Stomach (tissue), 9 donors: ENCODE results near the gene TUSC2. TPM values are rescaled to one million over a fixed set of nuclear protein-coding genes. Genes with fewer than 3 reads are reported as not detected.

Experiments used
- DNase-seq, 2 donors: peaks; one replicate each; pipeline versions ENCODE4 v3.0.0 to v3.0.0-alpha.2; 2013 to 2019
- H3K27ac ChIP-seq, 5 donors: fragments of 200-600 bp in 4 of 5; sonication (generic) in 4 of 5; one replicate each; pipeline ENCODE4 v1.5.1; 2013 to 2019; ENCODE audit warnings: mild to moderate bottlenecking in 1 of 5, moderate library complexity in 1 of 5
- H3K27me3 ChIP-seq, 3 donors: fragments of 200-600 bp; sonication (generic); one replicate each; pipeline ENCODE4 v1.5.1; 2017 to 2019; ENCODE audit warnings: mixed run types in 1 of 3
- H3K36me3 ChIP-seq, 4 donors: fragments of 200-600 bp; sonication (generic); 1 replicate in 3 of 4; 2 replicates in 1 of 4; pipeline ENCODE4 v1.5.1; 2016 to 2019
- H3K4me1 ChIP-seq, 4 donors: fragments of 200-600 bp; sonication (generic); one replicate each; pipeline ENCODE4 v1.5.1; 2016 to 2019
- H3K4me3 ChIP-seq, 4 donors: fragments of 200-600 bp; sonication (generic) in 3 of 4; one replicate each; pipeline ENCODE4 v1.5.1; 2016 to 2019; ENCODE audit warnings: mild to moderate bottlenecking in 1 of 4
- H3K9me3 ChIP-seq, 4 donors: fragments of 200-600 bp; sonication (generic); one replicate each; pipeline ENCODE4 v1.5.1; 2016 to 2019
- EP300 ChIP-seq: sonication (generic); formaldehyde crosslinking; IDR thresholded peaks from one replicate; pipeline ENCODE4 v1.6.1; 2017; ENCODE audit warnings: antibody characterized with exemption
- POLR2A ChIP-seq, 4 donors: fragments of 450-650 bp; IDR thresholded peaks; one replicate each; pipeline ENCODE4 v1.6.1; 2016; ENCODE audit warnings: antibody characterized with exemption in 4 of 4, control low read depth in 2 of 4, mild to moderate bottlenecking in 1 of 4, moderate library complexity in 1 of 4
- POLR2AphosphoS5 ChIP-seq, 3 donors: sonication (generic); formaldehyde crosslinking; IDR thresholded peaks; one replicate each; pipeline ENCODE4 v1.6.1; 2016; ENCODE audit warnings: antibody characterized with exemption in 3 of 3
- WGBS, 5 donors: extraction: QIAGEN DNeasy Blood & Tissue Kit in 3 of 5; methylation state at CpG; one replicate each; pipeline versions ENCODE4 v1.1.5 to v1.1.7; 2013 to 2018; 5-methylcytosine and 5-hydroxymethylcytosine counted together
- intact Hi-C: fragments of 100-400 bp; cut with DNase I; formaldehyde crosslinking; loops from one replicate; pipeline ENCODE4 v1.15.1; 2023; ENCODE audit warnings: low total_unique reads
- polyA plus RNA-seq, 3 donors: library from polyadenylated mRNA; stranded (reverse); fragments of 200-250 nt; gene quantifications; one replicate each; pipeline ENCODE4 v1.2.3, GENCODE V29; 2013
- total RNA-seq, 5 donors: library from RNA; depleted of rRNA; stranded (reverse); fragments of >200 nt; gene quantifications; one replicate each; pipeline versions ENCODE4 v1.1.0 to v1.2.3, GENCODE V29; 2014 to 2016
- TF ChIP-seq, protein P1 (sequence below), 7 experiments: fragments of 450-650 bp in 4 of 7; fragments of 200-600 bp in 3 of 7; sonication (generic) in 3 of 7; IDR thresholded peaks; one replicate each; pipeline ENCODE4 v1.5.1; 2016 to 2019; ENCODE audit warnings: antibody characterized with exemption in 7 of 7, control low read depth in 2 of 7, mild to moderate bottlenecking in 1 of 7
- donor health status: healthy with polysubstance abuse.
- donor health status: Bipolar disorder and iron deficiency.
- donor health status: healthy.

Gene TUSC2
- total and polyA plus RNA-seq, 8 donors, result 2.3 to 63.4 (median 40.3) TPM; not detected in 1

DNA sequence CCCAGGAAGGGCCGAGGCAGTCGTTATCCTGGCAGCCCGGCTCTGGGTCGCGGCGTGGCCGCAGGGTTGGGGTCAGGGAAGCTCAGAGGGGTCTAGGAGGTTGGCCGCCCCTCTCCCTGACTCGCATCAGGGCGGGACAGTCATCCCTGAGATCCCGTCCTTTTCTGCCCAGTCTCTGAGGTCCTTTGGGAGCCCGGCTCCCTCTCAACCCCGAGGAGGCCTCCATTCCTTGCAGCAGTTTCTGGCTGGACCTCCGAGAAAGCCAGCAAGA lies 6.0 kb downstream of the TUSC2 start:
- Histone ChIP-seq H3K9me3 (no peaks in the 10 kb centered on the region), H3K27me3 (no peaks in the 10 kb centered on the region), H3K4me1 (peaks cover 60 to 92% (median 78%) of the 10 kb centered on the region in 4 donors), H3K27ac (peak overlapping the region; percentile 91 to 96 (median 95)), H3K36me3 (peaks cover 20 to 43% (median 40%) of the 10 kb centered on the region in 4 donors), H3K4me3 (peak overlapping the region; percentile 82 to 92 (median 86))
- DNase-seq, result no peak
- intact Hi-C loops, result no loop called here
- 13 to 28% (median 15%) methylated on average over 6 to 14 of the region's 14 CpGs for WGBS, 5 donors
- TF ChIP-seq, protein P1, sequence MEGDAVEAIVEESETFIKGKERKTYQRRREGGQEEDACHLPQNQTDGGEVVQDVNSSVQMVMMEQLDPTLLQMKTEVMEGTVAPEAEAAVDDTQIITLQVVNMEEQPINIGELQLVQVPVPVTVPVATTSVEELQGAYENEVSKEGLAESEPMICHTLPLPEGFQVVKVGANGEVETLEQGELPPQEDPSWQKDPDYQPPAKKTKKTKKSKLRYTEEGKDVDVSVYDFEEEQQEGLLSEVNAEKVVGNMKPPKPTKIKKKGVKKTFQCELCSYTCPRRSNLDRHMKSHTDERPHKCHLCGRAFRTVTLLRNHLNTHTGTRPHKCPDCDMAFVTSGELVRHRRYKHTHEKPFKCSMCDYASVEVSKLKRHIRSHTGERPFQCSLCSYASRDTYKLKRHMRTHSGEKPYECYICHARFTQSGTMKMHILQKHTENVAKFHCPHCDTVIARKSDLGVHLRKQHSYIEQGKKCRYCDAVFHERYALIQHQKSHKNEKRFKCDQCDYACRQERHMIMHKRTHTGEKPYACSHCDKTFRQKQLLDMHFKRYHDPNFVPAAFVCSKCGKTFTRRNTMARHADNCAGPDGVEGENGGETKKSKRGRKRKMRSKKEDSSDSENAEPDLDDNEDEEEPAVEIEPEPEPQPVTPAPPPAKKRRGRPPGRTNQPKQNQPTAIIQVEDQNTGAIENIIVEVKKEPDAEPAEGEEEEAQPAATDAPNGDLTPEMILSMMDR (IDR thresholded peaks at IDR 0.05), result no peak
- peak in 1 of 3 donors; percentile 25 for TF ChIP-seq POLR2AphosphoS5 (IDR thresholded peaks at IDR 0.05)

DNA sequence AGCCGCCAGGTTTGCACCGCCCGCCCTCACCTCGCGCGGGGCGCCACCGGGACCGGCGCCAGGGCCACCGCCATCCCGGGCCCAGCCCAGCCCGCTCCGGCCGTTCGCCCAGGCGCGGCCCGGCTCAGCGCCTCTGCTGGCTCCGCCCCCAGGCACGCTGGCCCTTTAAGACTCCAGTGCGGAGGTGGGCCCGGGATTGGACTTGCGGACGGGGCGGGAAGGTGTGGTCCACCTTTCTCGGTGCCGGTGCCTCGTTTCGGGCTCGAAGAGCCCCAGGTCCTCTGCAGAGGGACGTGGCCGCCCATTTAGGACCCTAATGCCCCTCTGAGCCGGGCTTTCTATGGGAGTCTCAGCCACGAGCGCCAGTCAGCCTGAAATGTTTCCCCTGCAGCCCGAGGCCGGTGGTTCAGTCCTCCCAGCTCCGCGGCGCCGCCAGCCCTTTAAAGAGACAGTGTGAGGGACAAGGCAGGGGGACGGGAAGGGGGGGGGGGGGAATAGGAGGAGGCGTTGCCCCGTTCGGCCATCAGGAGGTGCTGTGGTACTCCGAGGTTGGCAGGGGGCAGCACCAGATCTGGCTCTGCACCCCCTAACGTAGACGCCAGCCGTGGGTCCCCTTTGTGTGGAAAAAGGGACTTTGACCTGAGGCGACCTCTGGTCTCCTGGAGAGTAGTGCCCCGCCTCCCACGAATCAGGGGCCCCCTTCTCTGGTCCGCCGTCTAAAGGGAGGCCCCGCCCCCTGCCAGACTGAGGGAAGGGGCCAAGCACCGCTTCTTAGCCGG lies 6.5 kb downstream of the TUSC2 start:
- Histone ChIP-seq H3K27ac (peak overlapping the region; percentile 91 to 96 (median 95)), H3K4me1 (peaks cover 61 to 92% (median 78%) of the 10 kb centered on the region in 4 donors), H3K9me3 (no peaks in the 10 kb centered on the region), H3K4me3 (peak overlapping the region; percentile 82 to 92 (median 86)), H3K27me3 (no peaks in the 10 kb centered on the region), H3K36me3 (peaks cover 23 to 44% (median 41%) of the 10 kb centered on the region in 4 donors)
- no peak for TF ChIP-seq POLR2A (IDR thresholded peaks at IDR 0.05)
- TF ChIP-seq, protein P1 (IDR thresholded peaks at IDR 0.05), result peak in 5 of 7 experiments; percentile 21 to 59 (median 47)
- peak in 2 of 3 donors; percentile 65 to 80 for TF ChIP-seq POLR2AphosphoS5 (IDR thresholded peaks at IDR 0.05)
- no peak for TF ChIP-seq EP300
- intact Hi-C loops, result no loop called here
- DNase-seq, result peak; percentile 92 to 96
- 0 to 1% (median 0%) methylated on average over 32 to 59 of the region's 59 CpGs for WGBS, 5 donors

DNA sequence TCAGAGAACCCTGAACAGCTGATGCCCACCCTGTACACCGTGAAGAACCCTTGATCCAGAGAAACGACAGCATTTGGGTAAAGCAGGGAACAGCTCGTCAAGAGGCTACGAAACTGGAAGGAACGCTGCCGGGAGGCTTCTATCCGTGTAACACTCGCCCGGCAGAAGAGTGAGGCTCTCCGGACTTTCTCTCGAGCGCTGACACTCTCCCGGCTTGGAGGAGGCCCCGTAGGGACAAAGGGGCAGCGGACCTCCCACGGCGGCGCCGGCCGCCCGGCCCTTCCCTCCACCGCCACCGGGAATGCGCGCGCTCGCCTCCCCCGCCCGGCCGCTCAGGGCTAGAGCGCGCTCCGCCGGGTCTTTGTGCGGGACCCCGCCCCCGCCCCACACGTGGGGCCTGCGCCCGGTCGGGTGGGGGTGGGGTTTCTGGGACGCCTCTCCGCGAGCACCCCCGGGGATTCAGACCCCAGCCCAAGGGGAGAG lies 7.1 kb downstream of the TUSC2 start:
- intact Hi-C loops, result no loop called here
- WGBS, 5 donors, result 0 to 2% (median 1%) methylated on average over 23 to 45 of the region's 45 CpGs
- no peaks in the 10 kb centered on the region for H3K27me3 ChIP-seq
- TF ChIP-seq POLR2AphosphoS5 (IDR thresholded peaks at IDR 0.05), result peak in 1 of 3 donors; percentile 43
- TF ChIP-seq, protein P1 (IDR thresholded peaks at IDR 0.05), result no peak
- peaks cover 18 to 44% (median 41%) of the 10 kb centered on the region in 4 donors for H3K36me3 ChIP-seq
- DNase-seq, result peak; percentile 81 to 95
- H3K4me3 ChIP-seq, result peak overlapping the region; percentile 82 to 92 (median 86)
- no peaks in the 10 kb centered on the region for H3K9me3 ChIP-seq
- H3K4me1 ChIP-seq, result peaks cover 66 to 92% (median 81%) of the 10 kb centered on the region in 4 donors
- H3K27ac ChIP-seq, result peak overlapping the region; percentile 91 to 96 (median 95)

DNA sequence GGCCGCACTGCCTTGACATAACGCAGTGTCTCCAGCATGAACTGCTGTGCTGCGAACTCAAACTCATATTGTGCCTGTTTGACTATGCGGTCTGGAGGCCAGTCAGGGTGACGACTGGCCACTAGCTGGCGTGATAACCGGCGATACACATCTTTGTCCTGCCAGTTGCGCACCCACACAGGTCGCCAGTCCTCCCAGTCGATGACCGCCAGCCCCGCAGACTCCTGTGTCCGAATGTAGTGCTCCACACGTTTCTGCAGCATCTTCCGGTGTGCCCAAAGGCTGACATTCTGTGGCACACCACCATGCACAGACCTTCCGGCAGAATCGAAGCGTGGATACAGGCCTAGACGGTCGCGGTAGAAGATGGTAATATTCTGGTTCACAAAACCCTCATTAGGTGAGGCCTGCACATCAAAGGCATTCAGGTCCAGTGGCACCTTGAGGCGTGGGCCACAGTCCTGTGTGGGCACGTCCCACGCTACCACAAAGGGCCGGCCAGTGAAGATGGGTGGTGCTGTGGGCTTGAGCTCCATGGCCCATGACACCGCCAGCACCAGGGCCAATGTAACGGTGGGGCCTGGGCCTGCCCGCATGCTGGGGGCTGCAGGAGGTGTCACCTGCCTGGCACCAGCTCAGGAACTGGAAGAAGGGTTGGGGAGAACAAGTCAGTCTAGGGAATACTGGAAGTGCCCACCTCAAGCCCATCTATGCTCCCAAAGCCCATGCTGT lies 8.0 kb downstream of the TUSC2 start:
- intact Hi-C loops, result no loop called here
- DNase-seq, result no peak
- H3K4me3 ChIP-seq, result peak overlapping the region; percentile 82 to 92 (median 86)
- H3K36me3 ChIP-seq, result peaks cover 12 to 44% (median 39%) of the 10 kb centered on the region in 4 donors
- peak overlapping the region; percentile 91 to 96 (median 95) for H3K27ac ChIP-seq
- peaks cover 66 to 92% (median 86%) of the 10 kb centered on the region in 4 donors for H3K4me1 ChIP-seq
- 66 to 74% (median 71%) methylated on average over 18 to 29 of the region's 29 CpGs for WGBS, 5 donors
- no peaks in the 10 kb centered on the region for H3K9me3 ChIP-seq
- TF ChIP-seq POLR2A (IDR thresholded peaks at IDR 0.05), result no peak
- no peak for TF ChIP-seq EP300
- TF ChIP-seq POLR2AphosphoS5 (IDR thresholded peaks at IDR 0.05), result no peak
- TF ChIP-seq, protein P1 (IDR thresholded peaks at IDR 0.05), result no peak
- H3K27me3 ChIP-seq, result no peaks in the 10 kb centered on the region
